ENCODE data around the gene ZDHHC21.

GRCh38 chr9:14654932-14655331 is 38.3 kb downstream of the ZDHHC21 start:
- TF ChIP-seq POLR2A (IDR thresholded peaks at IDR 0.05) (no peak), CTCF (IDR thresholded peaks at IDR 0.05) (no peak)
